Right lobe of liver (tissue), 6 donors: ENCODE data around the gene SHISA7. TPM values are rescaled to one million over a fixed set of nuclear protein-coding genes. Genes with fewer than 3 reads are reported as not detected.

Source experiments
- ATAC-seq, 4 donors: fragments of 200-7000 bp; cut with Tn5 transposase; one replicate each; pipeline ENCODE4 v1.9.1; 2020; ENCODE audit warnings: mild to moderate bottlenecking in 4 of 4, moderate library complexity in 4 of 4
- DNase-seq, 3 donors: peaks; one replicate each; pipeline ENCODE4 v3.0.0-alpha.2; 2020
- H3K27ac ChIP-seq, 3 donors: fragments of 200-600 bp; one replicate each; pipeline ENCODE4 v1.8.0; 2022
- H3K27me3 ChIP-seq, 2 donors: fragments of 200-600 bp; one replicate each; pipeline ENCODE4 v1.8.0; 2022
- H3K36me3 ChIP-seq, 4 donors: fragments of 200-600 bp; sonication (generic) in 1 of 4; one replicate each; pipeline versions ENCODE4 v1.5.1 to v1.8.0; 2017 to 2022; ENCODE audit warnings: control low read depth in 1 of 4
- H3K4me1 ChIP-seq, 4 donors: fragments of 200-600 bp; sonication (generic) in 1 of 4; one replicate each; pipeline versions ENCODE4 v1.5.1 to v1.8.0; 2017 to 2022; ENCODE audit warnings: control low read depth in 1 of 4
- H3K4me3 ChIP-seq, 3 donors: fragments of 200-600 bp; one replicate each; pipeline ENCODE4 v1.8.0; 2022
- H3K9me3 ChIP-seq, 4 donors: fragments of 200-600 bp; sonication (generic) in 1 of 4; one replicate each; pipeline versions ENCODE4 v1.5.1 to v1.8.0; 2017 to 2022; ENCODE audit warnings: control low read depth in 1 of 4
- CTCF ChIP-seq, 4 donors: fragments of 200-600 bp in 3 of 4; fragments of 450-650 bp in 1 of 4; IDR thresholded peaks; one replicate each; pipeline versions ENCODE4 v1.5.1 to v1.8.0; 2016 to 2022; ENCODE audit warnings: antibody characterized with exemption in 4 of 4, mild to moderate bottlenecking in 2 of 4
- POLR2A ChIP-seq: fragments of 450-650 bp; IDR thresholded peaks from one replicate; pipeline ENCODE4 v1.6.1; 2017; ENCODE audit warnings: antibody characterized with exemption, mild to moderate bottlenecking
- WGBS: methylation state at CpG from one replicate; pipeline ENCODE4 v1.1.6; 2018; ENCODE audit warnings: low coverage, low lambda C conversion rate; ENCODE audit not compliant: insufficient coverage; ENCODE audit errors: missing lambda C conversion rate; 5-methylcytosine and 5-hydroxymethylcytosine counted together
- intact Hi-C, 2 donors: fragments of 100-400 bp; cut with DNase I; formaldehyde crosslinking; loops; one replicate each; pipeline versions ENCODE4 v1.11.2 to v1.14.1; 2022
- total RNA-seq, 6 experiments: library from RNA; depleted of rRNA in 2 of 6; stranded (reverse); fragments of >200 nt in 2 of 6; fragmentation: NEBNext Ultra II Directional in 3 of 6; extraction: Animal tissue kit (Norgen Biotek cat#: 25700) in 3 of 6; gene quantifications; one replicate each; pipeline versions ENCODE4 v1.1.0 to v1.2.4, GENCODE V29; 2016 to 2023
- donor health status: DM: no; HTN: yes; CAD: no.
- donor health status: DM: no; HTN: no; CAD: no.
- donor health status: DM: no; HTN: no; CAD: no.
- donor health status: DM: no; HTN: yes; CAD: no.
- donor health status: DM: no; HTN: yes; CAD: no.

SHISA7 gene
- total RNA-seq, 6 experiments from 2014 or later = 0.04 TPM; not detected in 5

- DNase-seq (peak in 1 of 3 donors; percentile 60), ATAC-seq (peak in 1 of 4 donors; percentile 22)
- Histone ChIP-seq H3K9me3 (no peaks in the 10 kb centered on the region), H3K4me1 (peaks cover 0 to 17% (median 7%) of the 10 kb centered on the region in 4 donors), H3K4me3 (peak overlapping the region; percentile 71 to 97 (median 73)), H3K36me3 (no peaks in the 10 kb centered on the region), H3K27ac (peak overlapping the region; percentile 68 to 73 (median 69)), H3K27me3 (no peaks in the 10 kb centered on the region)
- WGBS = 10% methylated on average over 7 of the region's 27 CpGs
- intact Hi-C loops = no loop called here
- TF ChIP-seq CTCF (IDR thresholded peaks at IDR 0.05) (no peak), POLR2A (no peak)
Measured at GRCh38 chr19:55461974-55462626, 19.0 kb upstream of the SHISA7 start.

GRCh38 chr19:55461259-55461973 is 18.3 kb upstream of the SHISA7 start, which contains the start of gene ISOC2:
TSS of gene ISOC2 (minus strand) at chr19:55461642. CDS start at chr19:55456486, 5,156 bp downstream.
- peak within 1 kb of the TSS; percentile 72 to 97 (median 73) for H3K4me3 ChIP-seq
- H3K4me1 ChIP-seq = peaks cover 0 to 14% (median 6%) of the 10 kb centered on the region in 4 donors
- intact Hi-C loops = no loop called here
- peak within 1 kb of the TSS; percentile 84 to 90 (median 85) for H3K27ac ChIP-seq
- no peaks in the 10 kb centered on the region for H3K27me3 ChIP-seq
- 0% methylated on average over 26 of the region's 54 CpGs for WGBS
- TF ChIP-seq POLR2A (peak; percentile 93), CTCF (IDR thresholded peaks at IDR 0.05) (peak in 1 of 4 donors; percentile 15)
- H3K36me3 ChIP-seq = no peaks in the 10 kb centered on the region
- no peaks in the 10 kb centered on the region for H3K9me3 ChIP-seq
- ATAC-seq = peak; percentile 88 to 94 (median 92)
- DNase-seq = peak; percentile 100

- Histone ChIP-seq H3K4me1 (peaks cover 0 to 14% (median 6%) of the 10 kb centered on the region in 4 donors), H3K27me3 (no peaks in the 10 kb centered on the region), H3K4me3 (peak overlapping the region; percentile 72 to 97 (median 73)), H3K36me3 (no peaks in the 10 kb centered on the region), H3K9me3 (no peaks in the 10 kb centered on the region), H3K27ac (peak overlapping the region; percentile 84 to 90 (median 85))
- 8% methylated on average over 17 of the region's 24 CpGs for WGBS
- intact Hi-C loops = no loop called here
- no peak for TF ChIP-seq CTCF (IDR thresholded peaks at IDR 0.05)
- TF ChIP-seq POLR2A = no peak
- peak; percentile 91 to 92 (median 91) for DNase-seq
- ATAC-seq = peak; percentile 69 to 77 (median 72)
Measured at GRCh38 chr19:55460670-55461258, 17.7 kb upstream of the SHISA7 start.

GRCh38 chr19:55459950-55460657 is 17.0 kb upstream of the SHISA7 start:
- WGBS = 18% methylated on average over 16 of the region's 16 CpGs
- peaks cover 0 to 14% (median 6%) of the 10 kb centered on the region in 4 donors for H3K4me1 ChIP-seq
- intact Hi-C loops = no loop called here
- H3K36me3 ChIP-seq = peaks cover 0 to 5% (median 0%) of the 10 kb centered on the region in 4 donors
- peak overlapping the region in 2 of 3 donors; percentile 47 to 85 for H3K27ac ChIP-seq
- peak overlapping the region; percentile 72 to 97 (median 73) for H3K4me3 ChIP-seq
- no peaks in the 10 kb centered on the region for H3K9me3 ChIP-seq
- TF ChIP-seq CTCF (IDR thresholded peaks at IDR 0.05) (no peak), POLR2A (no peak)
- H3K27me3 ChIP-seq = no peaks in the 10 kb centered on the region
- DNase-seq (no peak), ATAC-seq (peak in 1 of 4 donors; percentile 1)
